ENCODE results near the gene LPAR2. TPM values are rescaled to one million over a fixed set of nuclear protein-coding genes. Genes with fewer than 3 reads are reported as not detected.
"Not testable (repeated sequence)": the region's sequence is repeated elsewhere in the genome, so short reads cannot be mapped to it uniquely, and the experiment has no call there.

Gene LPAR2
- polyA plus RNA-seq, result 14.3 TPM

DNA sequence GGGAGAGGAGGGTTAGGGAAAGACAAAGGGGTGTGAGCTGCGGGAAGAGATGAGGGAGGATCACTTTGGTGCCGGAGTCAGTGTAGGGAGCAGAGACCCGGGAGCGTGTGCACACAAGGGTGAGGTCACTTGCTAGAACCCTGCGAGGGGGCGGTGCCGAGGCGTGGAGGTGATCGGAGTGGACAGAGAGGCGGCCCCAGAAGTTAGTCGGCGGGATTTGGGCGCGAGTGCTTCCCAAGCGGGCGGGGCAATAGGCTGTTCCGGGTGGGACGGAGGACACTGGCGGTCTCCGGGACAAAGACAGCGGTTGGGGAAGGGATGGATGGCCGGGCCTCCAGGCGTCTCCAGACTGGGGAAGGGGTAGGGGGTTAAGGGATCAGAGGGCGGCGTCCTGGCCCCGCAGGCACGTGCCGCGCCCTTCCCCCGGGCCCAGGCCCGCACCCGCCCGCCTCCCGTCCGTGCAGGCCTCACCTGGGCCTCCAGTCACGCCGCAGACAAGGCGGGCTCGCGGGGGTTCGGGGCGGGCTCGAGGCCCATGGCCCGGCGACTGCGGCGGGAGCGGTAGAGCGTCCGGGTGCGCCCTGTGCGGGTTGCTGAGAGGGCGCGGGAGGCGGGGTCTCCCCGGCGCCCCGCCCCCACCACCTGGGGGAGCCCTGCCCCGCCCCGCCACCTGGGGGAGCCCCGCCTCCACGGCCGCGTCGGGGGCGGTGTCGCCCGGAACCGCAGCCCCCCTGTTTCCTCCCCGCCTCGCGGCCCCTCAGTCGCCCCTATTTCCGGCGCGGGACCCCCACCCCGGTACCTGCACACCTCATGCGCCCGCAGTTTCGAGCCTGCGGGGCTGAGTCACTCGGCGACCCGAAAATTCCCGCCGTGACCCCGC lies at the start of gene LPAR2:
LPAR2 (minus strand) TSS at position 600 of the 880 bp plus-strand sequence. CDS start 945 bp downstream, outside the sequence.
- Mint-ChIP-seq H3K4me1 (peaks cover 6 to 20% (median 9%) of the 10 kb centered on the region in 3 donors), H3K27me3 (no peaks in the 10 kb centered on the region), H3K9me3 (no peaks in the 10 kb centered on the region), H3K27ac (peak within 1 kb of the TSS; percentile 81 to 94 (median 87)), H3K4me3 (peak within 1 kb of the TSS; percentile 83 to 99 (median 94)), H3K36me3 (no peaks in the 10 kb centered on the region)

DNA sequence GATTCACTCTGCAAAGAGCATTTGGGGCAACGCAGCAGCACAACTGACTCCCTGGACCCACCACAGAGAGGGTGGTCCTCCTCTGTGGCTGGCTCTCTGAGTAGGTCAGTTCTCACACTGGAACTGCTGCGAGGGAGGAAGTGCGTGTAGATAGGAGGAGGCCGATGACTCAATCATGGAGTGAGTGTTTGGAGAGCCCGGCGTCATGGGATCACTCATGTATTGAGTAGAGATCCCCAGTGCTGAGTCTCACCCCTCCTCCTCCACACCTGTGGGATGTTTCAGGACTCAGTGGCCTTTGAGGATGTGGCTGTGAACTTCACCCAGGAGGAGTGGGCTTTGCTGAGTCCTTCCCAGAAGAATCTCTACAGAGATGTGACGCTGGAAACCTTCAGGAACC lies 49.6 kb upstream of the LPAR2 start:
- Mint-ChIP-seq H3K4me1 (peaks cover 5 to 9% (median 7%) of the 10 kb centered on the region in 3 donors), H3K36me3 (peaks cover 39% of the 10 kb centered on the region), H3K9me3 (peaks cover 9 to 12% (median 11%) of the 10 kb centered on the region in 3 donors), H3K27me3 (no peaks in the 10 kb centered on the region), H3K27ac (peak overlapping the region in 1 of 3 donors; percentile 59), H3K4me3 (peak overlapping the region in 2 of 4 donors; percentile 6 to 58)

DNA sequence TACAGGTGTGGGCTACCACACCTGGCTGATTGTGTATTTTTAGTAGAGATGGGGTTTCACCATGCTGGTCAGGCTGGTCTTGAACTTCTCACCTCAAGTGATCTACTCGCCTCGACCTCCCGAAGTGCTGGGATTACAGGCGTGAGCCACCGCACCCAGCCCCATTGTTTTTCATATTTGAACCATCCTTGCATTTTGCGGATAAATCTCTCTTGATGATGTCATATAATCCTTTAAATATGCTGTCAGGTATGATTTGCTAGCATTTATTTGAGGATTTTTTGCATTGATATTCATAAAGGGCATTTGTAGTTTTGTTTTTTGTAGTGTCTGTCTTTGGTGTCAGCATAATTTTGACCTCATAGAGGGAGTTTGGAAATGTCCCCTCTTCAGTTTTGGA lies 46.3 kb upstream of the LPAR2 start:
- Mint-ChIP-seq H3K27me3 (no peaks in the 10 kb centered on the region), H3K27ac (peak overlapping the region in 2 of 3 donors; percentile 39 to 53), H3K9me3 (peaks cover 4 to 9% (median 7%) of the 10 kb centered on the region in 3 donors), H3K4me3 (peak overlapping the region in 2 of 4 donors; percentile 17 to 53), H3K36me3 (peaks cover 28% of the 10 kb centered on the region), H3K4me1 (peaks cover 10 to 19% (median 16%) of the 10 kb centered on the region in 3 donors)

GRCh38 chr19:19672816-19673215 lies 44.8 kb upstream of the LPAR2 start:
- Mint-ChIP-seq H3K4me3 (no peak overlapping the region), H3K27me3 (no peaks in the 10 kb centered on the region), H3K36me3 (peaks cover 19% of the 10 kb centered on the region), H3K4me1 (peaks cover 16 to 22% (median 16%) of the 10 kb centered on the region in 3 donors), H3K9me3 (peaks cover 2 to 7% (median 5%) of the 10 kb centered on the region in 3 donors), H3K27ac (no peak overlapping the region)

DNA sequence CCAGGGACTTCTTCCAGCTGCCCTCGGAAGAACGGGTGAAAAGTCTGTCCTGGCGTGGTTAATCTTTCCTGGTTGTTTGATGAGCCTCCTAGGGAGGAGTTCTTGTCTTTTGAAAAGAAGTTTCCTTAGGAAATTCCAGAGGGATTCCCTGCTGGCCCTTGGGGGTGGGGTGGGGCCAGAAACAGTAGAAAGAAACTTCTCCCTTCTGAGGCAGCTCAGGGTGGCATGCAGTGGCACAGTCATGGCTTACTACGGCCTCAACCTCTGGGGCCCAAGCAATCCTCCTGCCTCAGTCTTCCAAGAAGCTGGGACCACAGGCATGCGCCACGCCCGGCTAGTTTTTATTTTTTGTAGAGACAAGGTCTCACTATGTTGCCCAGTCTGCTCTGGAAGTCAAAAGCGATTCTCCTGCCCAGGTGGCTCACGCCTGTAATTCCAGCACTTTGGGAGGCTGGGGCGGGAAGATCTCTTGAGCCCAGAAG lies 42.1 kb upstream of the LPAR2 start:
- peaks cover 11 to 25% (median 17%) of the 10 kb centered on the region in 3 donors for H3K4me1 Mint-ChIP-seq
- peak overlapping the region; percentile 64 to 87 (median 86) for H3K27ac Mint-ChIP-seq
- H3K9me3 Mint-ChIP-seq, result peaks cover 0 to 4% (median 0%) of the 10 kb centered on the region in 3 donors
- H3K36me3 Mint-ChIP-seq, result peaks cover 5% of the 10 kb centered on the region
- H3K4me3 Mint-ChIP-seq, result peak overlapping the region; percentile 84 to 94 (median 90)
- H3K27me3 Mint-ChIP-seq, result no peaks in the 10 kb centered on the region

- Mint-ChIP-seq H3K9me3 (no peaks in the 10 kb centered on the region), H3K36me3 (peaks cover 1% of the 10 kb centered on the region), H3K4me1 (peaks cover 14 to 23% (median 16%) of the 10 kb centered on the region in 3 donors), H3K4me3 (peak within 1 kb of the TSS; percentile 84 to 94 (median 92)), H3K27ac (peak within 1 kb of the TSS; percentile 87 to 99 (median 91)), H3K27me3 (no peaks in the 10 kb centered on the region)
Measured at GRCh38 chr19:19668230-19669012, 40.4 kb upstream of the LPAR2 start, which contains the start of gene ZNF101. ZNF101 (plus strand) TSS chr19:19668839; CDS start chr19:19668964, 125 bp downstream.

DNA sequence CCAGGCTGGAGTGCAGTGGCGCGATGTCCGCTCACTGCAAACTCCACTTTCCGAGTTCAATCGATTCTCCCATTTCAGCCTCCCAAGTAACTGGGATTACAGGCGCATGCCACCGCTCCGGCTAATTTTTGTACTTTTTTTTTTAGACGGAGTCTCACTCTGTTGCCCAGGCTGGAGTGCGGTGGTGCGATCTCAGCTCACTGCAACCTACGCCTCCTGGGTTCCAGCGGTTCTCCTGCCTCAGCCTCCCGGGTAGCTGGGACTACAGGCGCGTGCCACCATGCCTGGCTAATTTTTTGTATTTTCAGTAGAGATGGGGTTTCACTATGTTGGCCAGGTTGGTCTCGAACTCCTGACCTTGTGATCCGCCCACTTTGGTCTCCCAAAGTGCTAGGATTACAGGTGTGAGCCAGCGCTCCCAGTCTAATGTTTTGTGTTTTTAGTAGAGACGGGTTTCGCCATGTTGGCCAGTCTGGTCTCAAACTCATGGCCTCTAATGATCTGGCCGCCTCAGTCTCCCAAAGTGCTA lies 37.5 kb upstream of the LPAR2 start:
- H3K4me1 Mint-ChIP-seq, result peaks cover 28 to 35% (median 29%) of the 10 kb centered on the region in 3 donors
- H3K9me3 Mint-ChIP-seq, H3K36me3 Mint-ChIP-seq, H3K27me3 Mint-ChIP-seq: not testable (repeated sequence)
- H3K27ac Mint-ChIP-seq, result peak overlapping the region; percentile 69 to 92 (median 87)
- peak overlapping the region in 3 of 4 donors; percentile 12 to 81 (median 46) for H3K4me3 Mint-ChIP-seq

DNA sequence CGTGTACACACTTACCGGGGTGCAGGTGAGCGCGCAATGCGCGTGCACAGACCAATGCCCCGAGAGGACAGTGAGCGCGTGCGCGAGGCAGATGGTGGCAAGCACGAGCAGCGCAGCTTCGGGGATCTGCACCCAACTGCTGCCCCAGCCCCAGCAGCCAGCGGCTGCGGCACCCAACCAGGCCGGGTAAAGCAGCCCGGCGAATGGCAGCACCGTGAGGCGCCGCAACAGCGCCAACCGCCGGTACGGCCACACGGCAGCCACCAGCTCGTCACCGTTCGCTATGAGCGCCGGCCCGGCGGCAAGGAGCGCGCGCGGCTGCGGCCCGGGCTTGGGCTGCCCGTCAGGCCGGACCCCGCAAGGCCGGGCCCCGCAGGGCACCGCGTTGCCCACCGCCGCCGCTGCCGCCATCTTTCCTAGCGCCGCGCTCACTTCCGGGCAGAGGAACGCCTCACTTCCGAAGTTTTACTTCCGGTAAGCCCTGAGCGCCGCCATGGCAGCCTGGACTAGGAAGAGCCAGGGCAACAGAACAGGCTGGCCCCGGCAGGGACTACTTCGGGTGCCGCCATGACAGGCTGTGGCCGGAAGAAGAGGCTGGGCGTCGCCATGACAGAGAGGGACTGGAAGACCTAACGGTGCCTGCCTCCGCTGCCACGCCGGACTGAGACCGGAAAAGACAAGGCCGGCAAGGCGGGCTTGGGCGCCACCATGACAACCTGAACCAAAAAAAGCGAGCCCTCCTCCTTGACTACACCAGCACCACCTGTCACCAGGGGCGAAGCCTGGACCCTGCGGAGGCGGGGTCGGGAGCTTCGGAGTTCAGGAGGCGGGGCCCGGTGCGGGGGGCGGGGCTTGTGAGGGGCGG lies 35.5 kb upstream of the LPAR2 start, which contains the start of gene ATP13A1:
ATP13A1 (minus strand) TSS at position 421 of the 865 bp plus-strand sequence; CDS start at position 411, 10 bp downstream.
- H3K4me1 Mint-ChIP-seq, result peaks cover 24 to 30% (median 24%) of the 10 kb centered on the region in 3 donors

GRCh38 chr19:19662871-19663255 lies 34.8 kb upstream of the LPAR2 start:
- no peaks in the 10 kb centered on the region for H3K9me3 Mint-ChIP-seq
- H3K27me3 Mint-ChIP-seq, result no peaks in the 10 kb centered on the region
- peak overlapping the region; percentile 89 to 98 (median 94) for H3K4me3 Mint-ChIP-seq
- peak overlapping the region; percentile 94 to 99 (median 98) for H3K27ac Mint-ChIP-seq
- no peaks in the 10 kb centered on the region for H3K36me3 Mint-ChIP-seq
- peaks cover 23 to 30% (median 24%) of the 10 kb centered on the region in 3 donors for H3K4me1 Mint-ChIP-seq

More for the DNA sequence above, 35.5 kb upstream of the LPAR2 start, which contains the start of gene ATP13A1:
- Mint-ChIP-seq H3K27me3 (no peaks in the 10 kb centered on the region), H3K27ac (peak within 1 kb of the TSS; percentile 94 to 99 (median 98)), H3K4me3 (peak within 1 kb of the TSS; percentile 89 to 98 (median 94)), H3K36me3 (no peaks in the 10 kb centered on the region), H3K9me3 (no peaks in the 10 kb centered on the region)

DNA sequence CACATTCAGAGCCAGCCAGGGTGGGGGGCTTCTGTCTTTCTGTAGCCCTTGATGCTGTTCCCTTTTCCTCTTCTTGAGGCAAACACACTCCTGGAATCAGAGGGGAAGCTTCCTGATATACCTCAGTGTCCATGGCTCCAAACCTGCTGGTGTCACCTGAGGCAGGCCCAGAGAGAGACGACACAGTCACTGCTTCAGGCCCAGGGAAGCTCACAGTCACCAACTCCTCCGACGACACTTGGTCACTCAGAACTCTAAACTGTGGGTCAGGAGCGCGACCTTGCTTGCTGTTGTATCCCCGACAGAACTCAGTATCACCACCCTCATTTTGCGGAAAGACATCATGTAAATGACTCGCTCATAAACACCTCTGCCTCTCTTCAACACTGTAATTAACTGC lies 34.3 kb upstream of the LPAR2 start:
- no peaks in the 10 kb centered on the region for H3K9me3 Mint-ChIP-seq

DNA sequence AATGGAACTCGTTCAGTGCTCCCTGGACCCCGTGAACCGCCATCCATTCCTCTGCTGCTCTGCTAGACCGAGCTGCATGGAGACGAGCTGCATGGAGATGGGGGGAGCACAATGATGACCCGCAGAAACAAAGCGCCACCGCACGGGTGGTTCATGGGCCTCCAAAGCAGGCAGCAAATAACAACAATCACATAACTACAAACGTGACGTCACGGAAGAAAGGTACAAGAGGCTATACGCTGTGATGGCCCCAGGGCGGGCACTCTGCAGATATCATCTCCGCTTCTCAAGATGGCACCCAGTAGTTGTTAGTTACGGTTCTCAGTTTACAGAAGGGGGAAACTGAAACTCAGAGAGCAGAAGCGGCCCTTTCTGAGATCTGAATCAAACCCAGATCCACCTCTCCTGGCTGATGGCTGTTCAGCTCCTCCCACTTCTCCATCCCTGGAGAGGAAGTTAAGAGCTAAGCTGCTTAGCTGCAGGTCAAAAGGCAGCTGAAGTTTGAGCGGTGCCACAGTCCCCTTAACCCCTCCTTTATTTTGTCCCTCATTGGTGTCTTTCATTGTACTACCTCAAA lies 33.7 kb upstream of the LPAR2 start:
- H3K36me3 Mint-ChIP-seq, result no peaks in the 10 kb centered on the region
- H3K4me1 Mint-ChIP-seq, result peaks cover 19 to 24% (median 23%) of the 10 kb centered on the region in 3 donors
- peak overlapping the region; percentile 94 to 99 (median 98) for H3K27ac Mint-ChIP-seq
- H3K4me3 Mint-ChIP-seq, result peak overlapping the region; percentile 89 to 98 (median 94)
- no peaks in the 10 kb centered on the region for H3K9me3 Mint-ChIP-seq
- H3K27me3 Mint-ChIP-seq, result no peaks in the 10 kb centered on the region

More for the DNA sequence above, 34.3 kb upstream of the LPAR2 start:
- Mint-ChIP-seq H3K4me1 (peaks cover 22 to 27% (median 23%) of the 10 kb centered on the region in 3 donors), H3K27me3 (no peaks in the 10 kb centered on the region), H3K27ac (peak overlapping the region; percentile 94 to 99 (median 98)), H3K4me3 (peak overlapping the region; percentile 89 to 98 (median 94)), H3K36me3 (no peaks in the 10 kb centered on the region)

DNA sequence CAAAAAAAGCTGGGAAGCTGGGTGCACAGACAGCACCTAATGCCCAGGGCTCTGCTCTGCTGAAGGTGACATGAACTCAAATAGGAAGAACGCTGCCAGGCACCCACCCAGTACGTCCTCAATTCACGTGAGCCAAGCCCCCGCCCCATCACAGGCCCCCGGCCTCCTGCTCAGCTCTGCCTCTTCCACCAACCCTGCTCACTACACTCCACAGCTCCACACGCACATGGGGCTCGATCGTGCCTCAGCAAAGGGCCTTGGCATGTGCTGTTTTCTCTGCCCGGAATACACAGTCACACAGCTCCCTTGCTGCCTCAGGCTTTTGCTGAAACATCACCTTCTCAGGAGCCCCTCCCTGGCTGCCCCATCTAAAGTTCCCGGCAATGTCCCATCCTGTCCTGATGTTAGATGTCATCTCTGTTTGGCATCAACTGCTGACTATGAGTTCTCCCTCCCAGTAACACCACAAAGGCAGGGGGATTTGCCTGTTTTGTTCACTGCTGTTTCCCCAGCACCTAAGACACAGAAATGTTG lies 33.2 kb upstream of the LPAR2 start:
- peaks cover 18 to 23% (median 22%) of the 10 kb centered on the region in 3 donors for H3K4me1 Mint-ChIP-seq
- H3K36me3 Mint-ChIP-seq, result no peaks in the 10 kb centered on the region
- H3K27me3 Mint-ChIP-seq, result no peaks in the 10 kb centered on the region
- H3K27ac Mint-ChIP-seq, result peak overlapping the region; percentile 94 to 99 (median 98)
- H3K9me3 Mint-ChIP-seq, result no peaks in the 10 kb centered on the region
- peak overlapping the region; percentile 89 to 98 (median 94) for H3K4me3 Mint-ChIP-seq
